Loucy (cell line): Measurements from ENCODE around the gene TRMU.

Experiments used
- H2AFZ ChIP-seq: fragments of 200-600 bp; sonication (generic); 2 replicates; pipeline ENCODE4 v1.6.0; 2016; ENCODE audit warnings: antibody characterized with exemption, mild to moderate bottlenecking, low read length, moderate library complexity
- H3F3A ChIP-seq: fragments of 200-600 bp; 2 replicates; pipeline ENCODE4 v1.6.0; 2016; ENCODE audit warnings: antibody characterized with exemption, low read depth, mild to moderate bottlenecking
- H3K27me3 ChIP-seq: fragments of 200-600 bp; sonication (generic); 2 replicates; pipeline ENCODE4 v1.6.1; 2014; ENCODE audit warnings: low read length, mild to moderate bottlenecking; ENCODE audit not compliant: insufficient read depth, poor library complexity, severe bottlenecking
- H3K36me3 ChIP-seq: fragments of 200-600 bp; sonication (generic); 2 replicates; pipeline ENCODE4 v1.6.1; 2016; ENCODE audit warnings: low read length; ENCODE audit not compliant: insufficient read depth
- H3K4me1 ChIP-seq: fragments of 200-600 bp; sonication (generic); 2 replicates; pipeline ENCODE4 v1.5.1; 2014; ENCODE audit warnings: low read length, mild to moderate bottlenecking; ENCODE audit not compliant: insufficient read depth, poor library complexity, severe bottlenecking
- H3K4me2 ChIP-seq: fragments of 200-600 bp; sonication (generic); 2 replicates; pipeline ENCODE4 v1.6.0; 2014; ENCODE audit warnings: antibody characterized with exemption, low read length, low read depth, mild to moderate bottlenecking; ENCODE audit not compliant: poor library complexity, severe bottlenecking
- H3K4me3 ChIP-seq: fragments of 200-600 bp; sonication (generic); 2 replicates; pipeline ENCODE4 v1.5.1; 2014; ENCODE audit warnings: low read length, mild to moderate bottlenecking, mixed read lengths; ENCODE audit not compliant: poor library complexity, severe bottlenecking
- H3K79me2 ChIP-seq: fragments of 200-600 bp; sonication (generic); 2 replicates; pipeline ENCODE4 v1.6.1; 2014; ENCODE audit warnings: low read length; ENCODE audit not compliant: insufficient read depth
- H3K9ac ChIP-seq: fragments of 200-600 bp; sonication (generic); 2 replicates; pipeline ENCODE4 v1.6.0; 2014; ENCODE audit warnings: mild to moderate bottlenecking, low read depth, low read length, moderate library complexity; ENCODE audit not compliant: poor library complexity, severe bottlenecking
- H3K9me2 ChIP-seq: fragments of 200-600 bp; sonication (generic); replicated peaks from 2 replicates; pipeline ENCODE4 v1.6.1; 2016; ENCODE audit warnings: low read depth, low read length, mixed read lengths
- H3K9me3 ChIP-seq: fragments of 200-600 bp; sonication (generic); 2 replicates; pipeline ENCODE4 v1.6.1; 2014; ENCODE audit warnings: mild to moderate bottlenecking, antibody characterized with exemption, low read length, low read depth; ENCODE audit not compliant: insufficient read depth
- H4K20me1 ChIP-seq: fragments of 200-600 bp; sonication (generic); 2 replicates; pipeline ENCODE4 v1.6.0; 2014; ENCODE audit warnings: antibody characterized with exemption, low read length, mild to moderate bottlenecking; ENCODE audit not compliant: insufficient read depth, poor library complexity, severe bottlenecking
- CTCF ChIP-seq: fragments of 200-600 bp; sonication (generic); conservative IDR thresholded peaks from 2 replicates; pipeline ENCODE4 v1.5.1; 2014; ENCODE audit warnings: mild to moderate bottlenecking, antibody characterized with exemption, low read length
- EZH2phosphoT487 ChIP-seq: fragments of 200-600 bp; IDR thresholded peaks from 2 replicates; pipeline ENCODE4 v1.6.1; 2018; ENCODE audit warnings: antibody characterized with exemption, mild to moderate bottlenecking, moderate library complexity, borderline replicate concordance

The TRMU gene

GRCh38 chr22:46348099-46348695 is 12.7 kb downstream of the TRMU start:
- no peak overlapping the region for H3K4me3 ChIP-seq
- H4K20me1 ChIP-seq = no peaks in the 10 kb centered on the region
- peaks cover 8% of the 10 kb centered on the region for H3K4me1 ChIP-seq
- no peaks in the 10 kb centered on the region for H3K27me3 ChIP-seq
- TF ChIP-seq EZH2phosphoT487 (no peak), CTCF (no peak)
- peaks cover 8% of the 10 kb centered on the region; the same call in 1 of the 2 replicates for H3K79me2 ChIP-seq
- no peak overlapping the region for H3K9ac ChIP-seq
- no peaks in the 10 kb centered on the region for H3F3A ChIP-seq
- no peaks in the 10 kb centered on the region for H3K9me3 ChIP-seq
- no peaks in the 10 kb centered on the region for H3K9me2 ChIP-seq
- H3K4me2 ChIP-seq = no peak overlapping the region
- peaks cover 92% of the 10 kb centered on the region; the same call in 1 of the 2 replicates for H3K36me3 ChIP-seq
- H2AFZ ChIP-seq = no peak overlapping the region

GRCh38 chr22:46349238-46349637 is 13.7 kb downstream of the TRMU start:
- Histone ChIP-seq H3K36me3 (peaks cover 90% of the 10 kb centered on the region; the same call in 1 of the 2 replicates), H3K4me2 (no peak overlapping the region), H2AFZ (no peak overlapping the region), H3K27me3 (no peaks in the 10 kb centered on the region), H3F3A (no peaks in the 10 kb centered on the region), H3K9ac (no peak overlapping the region), H4K20me1 (peaks cover 6% of the 10 kb centered on the region), H3K9me3 (no peaks in the 10 kb centered on the region), H3K9me2 (no peaks in the 10 kb centered on the region), H3K79me2 (no peaks in the 10 kb centered on the region), H3K4me1 (peaks cover 13% of the 10 kb centered on the region), H3K4me3 (no peak overlapping the region)
- no peak for TF ChIP-seq CTCF
- no peak for TF ChIP-seq EZH2phosphoT487

- Histone ChIP-seq H3K36me3 (peaks cover 92% of the 10 kb centered on the region; the same call in 1 of the 2 replicates), H3K9me2 (no peaks in the 10 kb centered on the region), H3F3A (no peaks in the 10 kb centered on the region), H3K9ac (no peak overlapping the region), H3K9me3 (no peaks in the 10 kb centered on the region), H3K27me3 (no peaks in the 10 kb centered on the region), H4K20me1 (peaks cover 6% of the 10 kb centered on the region), H3K4me3 (no peak overlapping the region), H3K79me2 (no peaks in the 10 kb centered on the region), H3K4me1 (peaks cover 13% of the 10 kb centered on the region), H3K4me2 (no peak overlapping the region), H2AFZ (no peak overlapping the region)
- no peak for TF ChIP-seq EZH2phosphoT487
- no peak for TF ChIP-seq CTCF
These were observed 14.2 kb downstream of the TRMU start for GRCh38 chr22:46349681-46350080.
